HCT116 (cell line): ENCODE results near the gene PSMB9.

Experiments used
- CTCF ChIP-seq, 3 experiments: fragments of 200-600 bp in 1 of 3; sonication (generic) in 1 of 3; IDR thresholded peaks in 2 of 3; conservative IDR thresholded peaks in 1 of 3; 2 replicates each; pipeline ENCODE4 v1.5.1; 2012 to 2017; ENCODE audit warnings: low read depth in 2 of 3, low read length in 2 of 3, antibody characterized with exemption in 1 of 3, borderline replicate concordance in 1 of 3, control low read depth in 1 of 3, mild to moderate bottlenecking in 1 of 3, mixed read lengths in 1 of 3, mixed run types in 1 of 3, moderate library complexity in 1 of 3; ENCODE audit not compliant: insufficient read depth in 1 of 3
- EGR1 ChIP-seq: IDR thresholded peaks from 2 replicates; pipeline ENCODE4 v1.6.1; 2012; ENCODE audit warnings: low read depth
- EZH2phosphoT487 ChIP-seq: fragments of 200-600 bp; IDR thresholded peaks from 2 replicates; pipeline ENCODE4 v1.6.1; 2018; ENCODE audit warnings: antibody characterized with exemption, borderline replicate concordance
- MAX ChIP-seq: IDR thresholded peaks from 2 replicates; pipeline ENCODE4 v1.6.1; 2012
- POLR2AphosphoS5 ChIP-seq: IDR thresholded peaks from 2 replicates; pipeline ENCODE4 v1.6.1; 2011; ENCODE audit warnings: mild to moderate bottlenecking, low read depth, low read length, moderate library complexity
- ZNF274 ChIP-seq: fragments of 200-500 bp; sonication (Bioruptor generic); IDR thresholded peaks from 2 replicates; pipeline ENCODE4 v1.6.1; 2014; ENCODE audit warnings: mild to moderate bottlenecking, low read depth, low read length, inconsistent platforms
- TF ChIP-seq, protein P1 (sequence below): IDR thresholded peaks from 2 replicates; pipeline ENCODE4 v1.6.1; 2012; ENCODE audit warnings: low read depth

GRCh38 chr6:32815115-32815514, 38.9 kb upstream of the PSMB9 start:
- TF ChIP-seq CTCF (IDR thresholded peaks at IDR 0.05 in 2 of 3, conservative IDR thresholded peaks at IDR 0.05 in 1 of 3; ENCODE audit: borderline replicate concordance in 1 of 3, insufficient read depth in 1 of 3, low read depth in 2 of 3, low read length in 2 of 3), result no peak
- no peak for TF ChIP-seq EZH2phosphoT487
- TF ChIP-seq ZNF274, result no peak
- no peak for TF ChIP-seq POLR2AphosphoS5
- TF ChIP-seq MAX, result no peak
- TF ChIP-seq, protein P1, sequence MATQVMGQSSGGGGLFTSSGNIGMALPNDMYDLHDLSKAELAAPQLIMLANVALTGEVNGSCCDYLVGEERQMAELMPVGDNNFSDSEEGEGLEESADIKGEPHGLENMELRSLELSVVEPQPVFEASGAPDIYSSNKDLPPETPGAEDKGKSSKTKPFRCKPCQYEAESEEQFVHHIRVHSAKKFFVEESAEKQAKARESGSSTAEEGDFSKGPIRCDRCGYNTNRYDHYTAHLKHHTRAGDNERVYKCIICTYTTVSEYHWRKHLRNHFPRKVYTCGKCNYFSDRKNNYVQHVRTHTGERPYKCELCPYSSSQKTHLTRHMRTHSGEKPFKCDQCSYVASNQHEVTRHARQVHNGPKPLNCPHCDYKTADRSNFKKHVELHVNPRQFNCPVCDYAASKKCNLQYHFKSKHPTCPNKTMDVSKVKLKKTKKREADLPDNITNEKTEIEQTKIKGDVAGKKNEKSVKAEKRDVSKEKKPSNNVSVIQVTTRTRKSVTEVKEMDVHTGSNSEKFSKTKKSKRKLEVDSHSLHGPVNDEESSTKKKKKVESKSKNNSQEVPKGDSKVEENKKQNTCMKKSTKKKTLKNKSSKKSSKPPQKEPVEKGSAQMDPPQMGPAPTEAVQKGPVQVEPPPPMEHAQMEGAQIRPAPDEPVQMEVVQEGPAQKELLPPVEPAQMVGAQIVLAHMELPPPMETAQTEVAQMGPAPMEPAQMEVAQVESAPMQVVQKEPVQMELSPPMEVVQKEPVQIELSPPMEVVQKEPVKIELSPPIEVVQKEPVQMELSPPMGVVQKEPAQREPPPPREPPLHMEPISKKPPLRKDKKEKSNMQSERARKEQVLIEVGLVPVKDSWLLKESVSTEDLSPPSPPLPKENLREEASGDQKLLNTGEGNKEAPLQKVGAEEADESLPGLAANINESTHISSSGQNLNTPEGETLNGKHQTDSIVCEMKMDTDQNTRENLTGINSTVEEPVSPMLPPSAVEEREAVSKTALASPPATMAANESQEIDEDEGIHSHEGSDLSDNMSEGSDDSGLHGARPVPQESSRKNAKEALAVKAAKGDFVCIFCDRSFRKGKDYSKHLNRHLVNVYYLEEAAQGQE, result no peak
- TF ChIP-seq EGR1, result no peak
